ENCODE data around the gene UQCC3.
"Not testable (repeated sequence)": the region's sequence is repeated elsewhere in the genome, so short reads cannot be mapped to it uniquely, and the experiment has no call there.

UQCC3 gene, protein sequence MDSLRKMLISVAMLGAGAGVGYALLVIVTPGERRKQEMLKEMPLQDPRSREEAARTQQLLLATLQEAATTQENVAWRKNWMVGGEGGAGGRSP

GRCh38 chr11:62671608-62672389 lies at the start of gene UQCC3, which contains the start of gene LBHD1:
UQCC3 (plus strand) TSS chr11:62671673; CDS start chr11:62671746, 73 bp downstream.
LBHD1 (minus strand) TSS chr11:62672267; CDS start chr11:62670031, 2,236 bp downstream.
- DNase-seq = peak; percentile 90

- no peak for DNase-seq
Observed at GRCh38 chr11:62622476-62623089, 48.9 kb upstream of the UQCC3 start.

GRCh38 chr11:62627713-62628112 lies 43.8 kb upstream of the UQCC3 start:
- DNase-seq = no peak

DNA sequence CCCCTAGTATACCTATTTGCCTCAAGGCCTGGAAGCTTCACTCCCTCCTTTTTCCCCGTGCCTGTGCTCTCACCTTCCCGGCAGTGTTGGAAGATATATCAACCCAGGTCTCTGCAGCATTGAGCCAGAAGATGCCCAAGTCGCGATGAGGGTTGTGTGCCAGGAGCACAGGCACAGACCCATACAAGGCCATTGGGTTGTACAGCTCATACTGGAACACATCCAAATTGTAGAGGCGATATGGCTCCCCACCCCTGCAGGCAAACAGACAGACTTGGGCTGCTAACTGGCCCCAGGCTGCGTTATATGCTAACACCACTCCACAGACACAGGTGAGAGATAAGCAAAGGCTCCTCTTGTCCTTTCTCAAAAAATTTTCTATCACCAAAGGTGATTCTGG lies 39.0 kb upstream of the UQCC3 start:
- DNase-seq = no peak

- DNase-seq = no peak
Observed at GRCh38 chr11:62644220-62644619, 27.3 kb upstream of the UQCC3 start.

- DNase-seq = no peak
Observed at GRCh38 chr11:62645671-62645945, 25.9 kb upstream of the UQCC3 start.

DNA sequence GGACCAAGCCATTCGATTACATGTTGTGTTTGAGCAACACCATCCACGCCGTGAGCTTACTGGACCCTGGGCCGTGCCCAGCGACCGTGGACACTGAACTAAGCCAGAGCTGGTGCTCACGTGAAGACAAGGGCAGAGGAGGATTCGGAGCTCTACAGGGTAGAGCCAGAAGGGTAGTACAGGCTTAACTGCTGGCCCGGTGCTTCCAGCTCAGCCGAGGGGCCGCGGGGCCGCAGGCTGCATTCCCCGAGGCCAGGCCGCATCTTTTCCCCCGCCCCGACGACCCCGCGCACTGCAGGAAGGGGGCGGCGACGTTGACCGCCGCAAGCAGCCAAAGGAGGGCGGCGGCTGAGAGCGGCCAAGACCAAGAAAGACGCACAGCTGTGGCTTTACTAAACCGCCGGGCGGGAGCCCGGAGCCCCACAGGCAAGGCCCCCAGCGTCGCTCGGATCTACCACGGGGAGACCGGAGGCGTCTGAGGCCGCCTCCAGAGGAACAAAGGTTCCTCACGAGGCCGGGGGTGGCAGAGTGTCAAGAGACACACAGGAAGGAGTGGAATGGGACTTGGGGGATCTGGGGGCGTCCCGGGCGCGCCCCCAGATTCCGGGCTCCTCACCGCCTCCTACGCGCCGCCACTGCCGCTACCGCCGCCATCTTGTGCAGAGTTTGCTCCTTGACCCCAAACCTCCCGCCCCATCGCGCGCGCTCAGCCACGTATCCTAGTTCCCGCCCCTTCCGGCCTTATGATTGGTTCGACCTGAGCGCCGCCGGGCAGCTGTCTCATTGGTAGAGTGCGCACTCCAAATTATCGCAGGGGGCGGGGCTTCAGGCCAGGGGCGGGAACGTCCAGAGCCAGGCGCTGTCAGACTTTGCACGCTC lies 25.3 kb upstream of the UQCC3 start, which contains the start of gene GANAB:
TSS of gene GANAB (minus strand) at position 668 of the 879 bp plus-strand sequence. CDS start at position 654, 14 bp downstream.
- DNase-seq = peak; percentile 100

DNA sequence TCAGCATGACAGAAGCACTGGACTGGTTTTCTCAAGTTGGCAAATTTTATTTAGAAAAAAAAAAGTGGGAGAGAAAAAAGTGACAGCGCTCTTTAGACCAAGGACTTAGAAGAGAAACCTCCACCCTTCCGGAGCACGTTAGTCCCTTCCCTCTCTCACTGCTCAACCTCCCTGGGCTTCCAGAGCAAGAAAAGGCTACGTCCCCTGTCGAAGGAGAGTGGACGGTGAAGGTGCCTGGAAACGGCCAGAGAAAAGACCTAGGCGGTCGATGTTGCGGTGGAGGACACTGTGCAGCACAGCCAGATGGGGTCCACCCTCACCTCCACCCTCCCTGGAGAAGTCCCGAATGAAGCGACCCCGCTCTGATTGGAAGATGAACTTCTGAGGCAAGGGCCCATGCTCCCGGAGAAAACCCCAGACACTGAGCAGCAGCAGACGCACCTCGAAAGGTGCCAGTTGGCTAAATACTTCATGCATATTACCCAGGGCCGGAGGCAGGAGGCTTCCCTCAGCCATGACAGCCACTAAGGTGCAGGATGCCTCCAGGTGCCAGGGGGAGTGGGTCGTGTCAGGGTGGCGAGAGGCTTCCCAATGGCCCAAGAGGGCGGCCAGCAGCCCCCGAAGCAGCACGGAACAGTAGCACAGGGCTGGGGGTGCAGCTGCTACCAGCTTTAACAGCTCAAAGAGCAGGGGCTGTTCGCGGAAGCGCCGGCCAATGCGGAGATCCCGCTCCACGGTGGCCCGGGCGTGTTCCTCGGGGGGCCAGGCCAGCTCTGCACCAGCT lies 24.5 kb upstream of the UQCC3 start:
- no peak for DNase-seq

- DNase-seq = no peak
Observed at GRCh38 chr11:62647609-62648005, 23.9 kb upstream of the UQCC3 start.

GRCh38 chr11:62648185-62648966 lies 23.1 kb upstream of the UQCC3 start:
- DNase-seq = no peak

GRCh38 chr11:62648967-62649364 lies 22.5 kb upstream of the UQCC3 start:
- DNase-seq = no peak

- no peak for DNase-seq
Observed at GRCh38 chr11:62649486-62649885, 22.0 kb upstream of the UQCC3 start.

- DNase-seq = not testable (repeated sequence)
Observed at GRCh38 chr11:62650283-62650682, 21.2 kb upstream of the UQCC3 start.

DNA sequence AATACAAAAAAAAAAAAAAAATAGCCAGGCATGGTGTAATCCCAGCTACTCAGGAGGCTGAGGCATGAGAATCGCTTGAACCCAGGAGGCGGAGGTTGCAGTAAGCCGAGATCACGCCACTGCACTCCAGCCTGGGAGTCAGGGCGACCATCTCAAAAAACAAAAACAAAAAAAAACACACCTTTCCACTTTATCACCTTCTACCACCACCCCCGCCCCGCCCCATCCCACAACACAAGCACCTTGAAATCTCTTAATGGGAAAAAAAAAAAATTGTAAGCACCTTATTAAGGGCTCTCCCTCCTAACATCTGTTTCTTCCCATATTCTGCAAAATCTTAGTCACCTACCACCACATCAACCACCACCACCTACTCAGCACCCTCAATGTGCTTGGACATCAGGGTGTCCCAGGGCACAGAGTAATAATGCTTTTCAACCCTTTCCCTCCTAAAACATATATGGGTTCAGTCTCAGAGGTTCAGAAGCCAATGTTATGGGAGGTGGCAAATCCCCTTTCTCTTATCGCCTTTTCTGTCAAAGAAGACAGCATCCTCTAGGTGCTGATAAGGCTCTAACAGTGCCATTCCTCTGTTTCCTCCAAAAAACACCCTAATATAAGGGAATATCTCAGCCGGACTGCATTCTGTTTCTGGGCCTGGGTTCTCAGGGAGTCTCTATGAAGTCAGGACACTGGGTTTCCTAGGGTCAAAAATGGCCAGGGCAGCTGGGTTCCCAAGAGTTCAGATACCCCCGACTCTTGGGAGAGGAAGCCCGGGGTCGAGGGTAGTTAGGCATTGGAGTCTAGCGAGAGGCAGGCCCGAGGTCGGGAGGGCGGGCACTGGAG lies 19.1 kb upstream of the UQCC3 start:
- DNase-seq = no peak

- DNase-seq = no peak
Observed at GRCh38 chr11:62654297-62654696, 17.2 kb upstream of the UQCC3 start.

- no peak for DNase-seq
Observed at GRCh38 chr11:62656796-62657429, 14.6 kb upstream of the UQCC3 start.

GRCh38 chr11:62664405-62665074 lies 6.9 kb upstream of the UQCC3 start:
- peak; percentile 91 for DNase-seq

GRCh38 chr11:62665075-62665598 lies 6.3 kb upstream of the UQCC3 start, which contains the start of the genes C11orf98 and CSKMT:
C11orf98 (minus strand) TSS chr11:62665210; CDS start chr11:62665169, 41 bp downstream.
CSKMT (plus strand) TSS chr11:62665312; CDS start chr11:62665880, 568 bp downstream.
- peak; percentile 95 for DNase-seq
